ENCODE results near the gene WWOX. TPM values are rescaled to one million over a fixed set of nuclear protein-coding genes. Genes with fewer than 3 reads are reported as not detected.

The WWOX gene
- total and polyA plus RNA-seq, 2 of the 4 experiments (the other 2 are of a cell fraction) = 2.7 to 5.4 TPM

- intact Hi-C loops (cut with micrococcal nuclease) = no loop called here
- Histone ChIP-seq H2BK120ac (ENCODE audit: low read depth, low read length) (no peak overlapping the region), H3K56ac (ENCODE audit: extremely low read depth, insufficient read depth, low read length) (no peak overlapping the region), H3K4ac (ENCODE audit: low read depth, low read length) (no peak overlapping the region), H3K9me3 (ENCODE audit: control insufficient read depth, insufficient read depth, low read length) (peaks cover 12% of the 10 kb centered on the region), H3K9me1 (ENCODE audit: insufficient read depth, low read length) (no peaks in the 10 kb centered on the region), H4K20me1 (ENCODE audit: insufficient read depth, low read length) (no peaks in the 10 kb centered on the region), H2AK9ac (replicated peaks; ENCODE audit: low read depth, low read length, poor library complexity) (no peak overlapping the region), H3K27me3 (ENCODE audit: control insufficient read depth, insufficient read depth, low read length) (no peaks in the 10 kb centered on the region), H2BK5ac (ENCODE audit: low read depth, low read length, poor library complexity, severe bottlenecking) (no peak overlapping the region), H3K27ac (ENCODE audit: insufficient read depth, low read length) (no peak overlapping the region), H3K4me1 (ENCODE audit: control insufficient read depth, insufficient read depth, low read length) (no peaks in the 10 kb centered on the region), H2BK20ac (ENCODE audit: low read depth, low read length) (no peak overlapping the region), H4K8ac (ENCODE audit: low read depth in 2 of 2, low read length in 2 of 2) (no peak overlapping the region), H3K9ac (ENCODE audit: low read depth, low read length) (no peak overlapping the region), H3K36me3 (ENCODE audit: control insufficient read depth, insufficient read depth, low read length) (no peaks in the 10 kb centered on the region), H3K4me3 (ENCODE audit: insufficient read depth, low read depth, low read length) (no peak overlapping the region), H4K5ac (ENCODE audit: low read depth, low read length) (no peak overlapping the region), H2AFZ (replicated peaks; ENCODE audit: low read length, poor library complexity) (no peak overlapping the region), H3K14ac (replicated peaks; ENCODE audit: low read depth, low read length) (no peak overlapping the region), H3K4me2 (ENCODE audit: low read depth, low read length) (no peak overlapping the region), H2AK5ac (ENCODE audit: low read depth, low read length) (no peak overlapping the region), H3K79me1 (ENCODE audit: low read depth in 1 of 2, low read length in 2 of 2) (no peaks in the 10 kb centered on the region), H3K18ac (ENCODE audit: low read depth, low read length) (no peak overlapping the region), H4K91ac (ENCODE audit: insufficient read depth, low read depth, low read length) (no peak overlapping the region), H3K23ac (ENCODE audit: low read depth, low read length) (no peak overlapping the region), H2BK15ac (ENCODE audit: low read depth, low read length) (no peak overlapping the region)
- 29% methylated on average over 5 of the region's 24 CpGs; no CpG with 5 or more reads in 1 of the 2 experiments for WGBS, 2 experiments (ENCODE audit: extremely low coverage in 2 of 2, insufficient read length in 1 of 2)
- TF ChIP-seq RAD21 (IDR thresholded peaks at IDR 0.05; ENCODE audit: low read length) = no peak
- TF ChIP-seq RCOR1 (IDR thresholded peaks at IDR 0.05; ENCODE audit: insufficient replicate concordance, low read length) = no peak
- no peak for TF ChIP-seq MXI1 (IDR thresholded peaks at IDR 0.05; ENCODE audit: borderline replicate concordance, low read depth, low read length)
- TF ChIP-seq MAZ (IDR thresholded peaks at IDR 0.05; ENCODE audit: borderline replicate concordance, low read depth, low read length) = no peak
- TF ChIP-seq FOS (IDR thresholded peaks at IDR 0.05; ENCODE audit: low read depth, low read length) = no peak
- no peak for TF ChIP-seq ELK1 (IDR thresholded peaks at IDR 0.05; ENCODE audit: borderline replicate concordance, low read depth, low read length)
- no peak for TF ChIP-seq MAFK (IDR thresholded peaks at IDR 0.05; ENCODE audit: low read depth, low read length)
- no peak for TF ChIP-seq CHD1 (IDR thresholded peaks at IDR 0.05; ENCODE audit: low read depth, low read length)
- no peak for TF ChIP-seq SMC3 (IDR thresholded peaks at IDR 0.05; ENCODE audit: low read depth, low read length)
- no peak for TF ChIP-seq NFE2L2 (IDR thresholded peaks at IDR 0.05; ENCODE audit: low read depth, low read length)
- TF ChIP-seq BHLHE40 (IDR thresholded peaks at IDR 0.05; ENCODE audit: low read depth, low read length) = no peak
- no peak for TF ChIP-seq USF2 (IDR thresholded peaks at IDR 0.05; ENCODE audit: low read depth, low read length)
- TF ChIP-seq POLR2A (IDR thresholded peaks at IDR 0.05; ENCODE audit: low read depth, low read length) = no peak
- no peak for TF ChIP-seq CEBPB (IDR thresholded peaks at IDR 0.05; ENCODE audit: low read depth, low read length)
- no peak for DNase-seq
- dilution Hi-C loops (cut with HindIII; ENCODE audit: low sequenced_read_pairs, unreplicated experiment) = no loop called here
- in situ Hi-C loops (cut with MboI; ENCODE audit: low sequenced_read_pairs) = no loop called here
- no peak for ATAC-seq (ENCODE audit: low read depth)
- CTCF ChIA-PET = no interaction called here
- BruUV-seq (replicated peaks) = no TSS peak
- POLR2A ChIA-PET (ENCODE audit: unreplicated experiment) = no interaction called here
Observed at GRCh38 chr16:78462288-78463208, 363.1 kb downstream of the WWOX start.
